Measurements from ENCODE around the gene XRCC4.

The XRCC4 gene

GRCh38 chr5:83353231-83353630 lies 275.9 kb downstream of the XRCC4 start:
- Histone ChIP-seq H3K4me1 (ENCODE audit: control insufficient read depth, insufficient read depth, low read length) (no peaks in the 10 kb centered on the region), H3K27ac (ENCODE audit: extremely low read depth, low read depth, low read length) (no peak overlapping the region), H3K36me3 (ENCODE audit: control insufficient read depth in 2 of 2, insufficient read depth in 1 of 2, low read length in 2 of 2) (no peaks in the 10 kb centered on the region), H3K4me3 (ENCODE audit: low read depth, low read length) (no peak overlapping the region), H3K9me3 (ENCODE audit: control insufficient read depth, insufficient read depth, low read depth, low read length) (no peaks in the 10 kb centered on the region)
- ChIA-PET CTCF (no interaction called here), POLR2A (no interaction called here)
- TF ChIP-seq ZIC2 (tag by site-specific recombination; IDR thresholded peaks at IDR 0.05) (no peak), IKZF3 (tag by site-specific recombination; IDR thresholded peaks at IDR 0.05) (no peak), ZNF362 (tag by site-specific recombination; IDR thresholded peaks at IDR 0.05) (no peak), ZNF785 (tag by site-specific recombination; IDR thresholded peaks at IDR 0.05) (no peak), ZNF654 (tag by site-specific recombination; IDR thresholded peaks at IDR 0.05; ENCODE audit: low read depth) (no peak), ZNF514 (tag by site-specific recombination; IDR thresholded peaks at IDR 0.05) (no peak), ZNF157 (tag by site-specific recombination; IDR thresholded peaks at IDR 0.05) (no peak), ZNF280D (tag by site-specific recombination; IDR thresholded peaks at IDR 0.05) (no peak), ZNF174 (tag by site-specific recombination; IDR thresholded peaks at IDR 0.05) (no peak), ZBTB49 (tag by site-specific recombination; IDR thresholded peaks at IDR 0.05; ENCODE audit: low read depth) (no peak), ZNF549 (tag by site-specific recombination; IDR thresholded peaks at IDR 0.05) (no peak), ZFP37 (tag by site-specific recombination; IDR thresholded peaks at IDR 0.05) (no peak), SP2 (tag by site-specific recombination; IDR thresholded peaks at IDR 0.05) (no peak), SP7 (tag by site-specific recombination; IDR thresholded peaks at IDR 0.05) (no peak)

- no peaks in the 10 kb centered on the region for H3K9me3 ChIP-seq (ENCODE audit: control insufficient read depth, insufficient read depth, low read depth, low read length)
- ChIA-PET CTCF (no interaction called here), POLR2A (no interaction called here)
- no peak overlapping the region for H3K4me3 ChIP-seq (ENCODE audit: low read depth, low read length)
- H3K36me3 ChIP-seq (ENCODE audit: control insufficient read depth in 2 of 2, insufficient read depth in 1 of 2, low read length in 2 of 2), result no peaks in the 10 kb centered on the region
- H3K4me1 ChIP-seq (ENCODE audit: control insufficient read depth, insufficient read depth, low read length), result no peaks in the 10 kb centered on the region
- H3K27ac ChIP-seq (ENCODE audit: extremely low read depth, low read depth, low read length), result no peak overlapping the region
- TF ChIP-seq INSM2 (tag by site-specific recombination; IDR thresholded peaks at IDR 0.05), result no peak
- no peak for TF ChIP-seq ZNF513 (tag by site-specific recombination; IDR thresholded peaks at IDR 0.05)
- no peak for TF ChIP-seq ZNF202 (tag by site-specific recombination; IDR thresholded peaks at IDR 0.05; ENCODE audit: borderline replicate concordance)
- no peak for TF ChIP-seq ZIC2 (tag by site-specific recombination; IDR thresholded peaks at IDR 0.05)
- no peak for TF ChIP-seq ZNF654 (tag by site-specific recombination; IDR thresholded peaks at IDR 0.05; ENCODE audit: low read depth)
- no peak for TF ChIP-seq ZBTB49 (tag by site-specific recombination; IDR thresholded peaks at IDR 0.05; ENCODE audit: low read depth)
- TF ChIP-seq ZNF292 (tag by site-specific recombination; IDR thresholded peaks at IDR 0.05; ENCODE audit: borderline replicate concordance, low read depth), result no peak
- TF ChIP-seq ZNF677 (tag by site-specific recombination; IDR thresholded peaks at IDR 0.05), result no peak
- TF ChIP-seq ZNF354C (tag by site-specific recombination; IDR thresholded peaks at IDR 0.05; ENCODE audit: borderline replicate concordance, low read depth), result no peak
- TF ChIP-seq WT1 (tag by site-specific recombination; IDR thresholded peaks at IDR 0.05), result no peak
Observed at GRCh38 chr5:83353774-83354173, 276.4 kb downstream of the XRCC4 start.
